Activated CD4-positive, alpha-beta T cell treated with anti-CD3 and anti-CD28 coated beads for 4 hours (primary cell): Measurements from ENCODE around the gene SRD5A1.
A peak's percentile ranks its signal among the peaks of the same experiment; 100 is the strongest.

Experiments
- DNase-seq, 2 donors: peaks; one replicate each; pipeline ENCODE4 v3.0.0-alpha.2; 2020

Gene SRD5A1

DNA sequence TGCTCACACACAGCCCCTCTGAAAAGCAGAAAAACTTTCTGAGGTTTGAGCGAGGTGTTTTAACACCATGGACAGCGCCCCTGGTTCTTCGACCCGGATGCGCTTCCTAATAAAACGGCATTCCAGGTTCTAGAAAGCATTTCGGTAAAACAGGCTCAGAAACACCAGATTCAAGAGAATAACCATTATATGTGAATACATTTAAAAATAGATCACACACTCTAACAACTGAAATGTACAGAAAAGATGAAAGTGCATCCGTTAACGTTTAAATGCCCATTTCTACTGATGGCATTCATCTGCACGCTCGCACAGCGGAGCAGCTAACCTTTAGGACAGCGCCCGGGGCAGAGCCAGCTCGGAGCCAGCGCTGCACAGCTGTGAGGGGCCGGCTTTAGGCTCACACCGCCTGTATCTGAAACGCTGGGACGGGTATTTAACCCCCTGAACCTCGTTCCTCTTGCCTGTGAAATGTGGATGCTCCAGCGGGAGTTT lies 53.7 kb downstream of the SRD5A1 start:
- DNase-seq = no peak

DNA sequence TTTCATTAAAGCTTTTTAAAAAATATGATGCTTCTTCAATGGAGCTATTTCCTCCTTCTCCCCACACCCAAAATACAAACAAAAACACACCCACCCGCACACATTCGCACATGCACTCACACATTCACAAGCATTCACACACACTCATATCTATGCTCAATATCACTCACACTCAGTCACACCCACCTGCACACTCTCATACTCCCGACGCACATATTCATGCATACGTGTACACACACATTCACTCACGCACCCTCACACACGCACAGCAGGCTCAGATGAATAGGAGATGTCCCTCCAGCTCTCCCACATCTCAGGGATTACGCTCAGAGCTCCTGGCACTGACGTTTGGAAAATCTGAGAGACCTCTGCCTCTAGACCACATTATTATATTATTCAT lies 54.3 kb downstream of the SRD5A1 start:
- DNase-seq = no peak

DNA sequence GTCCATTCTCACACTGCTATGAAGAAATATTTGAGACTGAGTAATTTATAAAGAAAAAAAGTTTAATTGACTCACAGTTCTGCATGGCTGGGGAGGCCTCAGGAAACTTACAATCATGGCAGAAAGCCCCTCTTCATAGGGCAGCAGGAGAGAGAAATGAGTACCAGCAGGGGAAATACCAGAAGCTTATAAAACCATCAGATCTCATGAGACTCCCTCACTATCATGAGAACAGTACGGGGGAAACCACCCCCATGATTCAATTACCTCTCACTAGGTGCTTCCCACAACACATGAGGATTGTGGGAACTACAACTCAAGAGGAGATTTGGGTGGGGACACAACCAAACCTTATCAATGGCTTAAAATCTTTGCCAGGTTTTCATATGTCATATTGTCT lies 59.7 kb downstream of the SRD5A1 start:
- DNase-seq = no peak

DNA sequence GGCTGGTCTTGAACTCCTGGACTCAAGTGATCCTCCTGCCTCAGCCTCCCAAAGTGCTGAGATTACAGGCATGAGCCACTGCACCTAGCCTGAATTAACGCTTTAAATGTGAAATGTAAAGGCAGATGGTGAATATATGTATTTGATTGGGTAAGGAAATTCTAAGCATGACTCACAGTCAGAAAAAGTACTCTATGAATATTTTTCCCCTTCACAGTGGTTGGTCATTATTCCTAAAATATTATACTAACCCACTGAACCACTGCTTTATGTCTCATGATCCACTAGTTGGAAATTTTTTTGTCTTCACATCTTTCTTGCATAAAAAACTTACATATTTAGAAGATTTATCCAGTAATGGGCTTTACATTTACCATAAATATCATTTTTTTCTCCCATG lies 65.5 kb downstream of the SRD5A1 start:
- no peak for DNase-seq

DNA sequence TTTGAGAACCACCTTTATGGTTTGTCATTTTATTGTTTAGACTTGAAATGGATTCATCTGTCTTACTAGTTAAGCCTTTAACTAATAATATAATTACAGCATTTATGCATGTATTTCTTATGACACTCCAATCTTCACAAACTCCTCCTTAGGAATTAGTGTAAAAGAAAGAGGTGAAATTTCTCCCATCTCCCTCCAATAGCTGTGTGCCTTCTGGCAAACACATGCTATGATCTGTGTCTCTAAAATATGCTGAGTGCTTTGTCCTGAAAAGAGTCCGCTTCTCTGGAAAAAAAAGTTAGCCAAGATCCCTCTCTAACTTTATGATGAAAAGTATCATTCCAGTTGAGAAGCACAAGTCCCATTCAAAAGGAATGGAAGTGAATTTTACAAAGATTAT lies 66.1 kb downstream of the SRD5A1 start:
- no peak for DNase-seq

DNA sequence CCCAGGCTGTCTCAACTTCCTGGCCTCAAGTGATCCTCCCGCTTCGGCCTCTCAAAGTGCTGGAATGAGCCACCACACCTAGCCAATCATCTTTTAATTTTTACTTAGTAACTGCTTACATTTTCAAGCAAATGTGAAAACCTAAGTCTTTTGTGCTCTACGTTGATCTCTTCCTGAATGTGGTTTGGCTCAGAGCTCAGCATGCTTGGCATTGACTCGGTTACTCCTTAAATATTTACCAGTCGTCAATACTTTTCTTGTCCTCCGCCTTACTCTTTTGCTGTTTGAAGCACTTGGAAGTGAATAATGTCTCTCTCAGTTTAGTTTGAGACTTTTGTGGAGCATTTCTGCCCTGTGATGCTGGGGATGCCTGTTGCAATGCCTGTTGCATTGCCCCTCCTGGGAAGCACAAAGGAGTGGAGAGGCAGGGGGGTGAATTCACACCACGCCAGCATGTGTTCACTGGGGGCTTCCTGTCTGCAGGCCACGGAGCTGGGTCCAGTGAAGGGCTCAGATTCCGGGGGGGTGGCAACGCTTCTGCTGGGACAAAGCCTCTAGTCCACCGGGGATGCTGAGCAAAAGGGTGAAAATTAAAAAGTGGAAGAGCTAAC lies 66.9 kb downstream of the SRD5A1 start:
- no peak for DNase-seq

DNA sequence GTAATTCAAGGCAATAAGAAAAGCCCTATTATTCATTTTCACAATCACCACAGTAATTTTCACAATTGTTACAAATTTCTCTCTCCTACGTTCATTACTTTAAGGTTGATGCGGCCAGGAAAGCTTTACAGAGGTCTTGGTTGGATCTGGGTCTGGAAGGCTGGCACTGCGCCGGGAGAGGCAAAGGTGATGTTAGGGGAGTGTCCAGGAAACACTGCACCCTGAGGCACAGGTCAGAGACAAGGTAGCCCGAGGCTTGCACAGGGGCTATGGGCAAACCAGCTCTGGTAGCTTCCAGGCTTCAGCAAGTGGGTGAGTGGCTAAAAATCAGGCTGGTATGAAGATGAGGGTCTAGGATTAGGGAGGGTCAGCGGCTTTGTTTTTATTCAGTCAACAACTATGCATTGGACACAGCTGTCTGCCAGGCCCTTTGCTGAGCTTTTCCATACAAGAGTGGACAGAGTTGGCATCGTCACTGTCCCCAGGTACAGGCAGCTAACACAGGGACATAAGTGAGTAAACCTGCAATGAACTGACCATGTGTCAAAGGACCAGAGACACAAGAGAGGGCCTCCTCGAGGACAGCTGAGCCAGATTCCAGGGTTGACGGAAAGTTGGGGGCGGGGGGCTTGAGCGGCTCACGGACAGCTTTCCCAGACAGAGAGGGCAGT lies 67.6 kb downstream of the SRD5A1 start:
- no peak for DNase-seq

DNA sequence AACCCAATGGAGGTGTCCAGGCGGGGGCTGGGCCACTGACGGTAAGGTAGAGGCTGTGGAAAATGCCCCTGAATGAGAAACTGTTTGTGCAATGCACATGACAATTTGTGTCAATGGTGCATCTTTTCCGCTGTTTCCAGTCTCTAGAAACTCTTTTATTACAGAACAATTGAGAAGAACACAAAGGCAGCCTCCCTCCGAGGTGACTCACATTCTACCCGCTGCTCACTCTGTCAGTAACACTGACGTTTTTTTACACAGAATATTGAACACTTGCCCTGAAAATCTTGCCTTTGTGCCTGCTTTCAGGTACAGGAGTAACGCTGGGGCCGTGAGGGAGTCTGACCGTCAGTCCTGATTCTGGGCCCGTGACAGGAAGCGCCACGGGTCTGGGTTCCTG lies 68.3 kb downstream of the SRD5A1 start:
- DNase-seq = no peak

DNA sequence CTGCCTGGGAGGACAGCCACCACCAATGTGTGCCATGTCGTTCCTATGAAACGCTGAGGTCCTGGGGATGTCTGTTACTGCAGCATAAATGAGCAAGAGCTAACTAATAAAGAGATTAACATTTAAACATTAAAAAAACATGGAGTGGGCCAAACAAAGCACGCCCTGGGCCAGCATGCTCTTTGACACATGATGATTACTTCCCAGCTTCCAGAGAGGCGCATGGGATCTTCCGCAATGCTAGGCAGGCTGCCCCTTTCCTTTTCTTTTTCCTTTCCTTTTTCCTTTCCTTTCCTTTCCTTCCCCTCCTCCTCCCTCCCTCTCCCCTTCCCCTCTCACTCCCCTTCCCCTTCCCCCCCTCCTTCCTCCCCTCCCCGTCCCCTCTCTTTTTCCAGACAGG lies 69.4 kb downstream of the SRD5A1 start:
- DNase-seq = no peak

DNA sequence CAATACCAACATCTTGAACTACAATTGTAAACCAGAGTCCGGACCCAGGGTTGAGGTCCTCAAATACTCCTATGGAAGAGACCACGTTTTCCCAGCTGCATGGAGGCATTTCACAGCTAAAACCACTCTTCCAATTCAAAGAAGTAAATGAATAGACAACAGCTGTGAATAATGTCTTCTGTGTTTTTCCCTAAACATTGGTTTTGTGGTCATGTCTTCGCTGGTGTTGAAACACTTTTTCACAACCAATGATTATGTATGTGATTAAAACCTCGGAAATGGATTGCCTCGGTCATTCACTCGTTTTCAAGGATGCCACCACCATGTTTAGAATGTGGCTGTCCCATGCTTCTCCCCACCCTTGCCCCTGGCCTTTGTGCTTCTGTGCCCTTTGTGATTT lies 70.6 kb downstream of the SRD5A1 start:
- no peak for DNase-seq

DNA sequence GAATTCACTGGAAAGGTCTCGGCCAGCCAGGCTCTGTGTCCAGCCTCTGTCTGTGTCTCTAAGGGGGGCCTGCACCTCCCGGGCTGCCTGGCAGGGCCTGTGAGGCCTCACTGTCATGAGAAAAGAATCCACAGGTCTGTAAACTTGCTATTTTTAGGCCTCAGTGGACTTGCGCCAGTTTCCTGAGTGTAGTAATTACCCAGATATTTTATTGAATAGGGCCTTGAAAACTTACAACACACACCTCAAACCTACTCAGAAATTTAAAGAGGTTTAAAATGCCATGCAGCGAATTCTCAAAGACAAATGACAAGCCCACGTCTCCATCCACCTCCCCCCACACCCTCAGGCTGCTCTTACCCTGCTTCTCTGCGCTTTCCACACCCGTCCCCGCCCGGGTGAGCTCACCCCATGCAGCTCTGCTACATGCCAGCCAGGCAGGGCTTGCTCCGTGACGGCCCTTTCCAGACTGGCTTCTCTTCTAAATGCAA lies 71.2 kb downstream of the SRD5A1 start:
- no peak for DNase-seq

DNA sequence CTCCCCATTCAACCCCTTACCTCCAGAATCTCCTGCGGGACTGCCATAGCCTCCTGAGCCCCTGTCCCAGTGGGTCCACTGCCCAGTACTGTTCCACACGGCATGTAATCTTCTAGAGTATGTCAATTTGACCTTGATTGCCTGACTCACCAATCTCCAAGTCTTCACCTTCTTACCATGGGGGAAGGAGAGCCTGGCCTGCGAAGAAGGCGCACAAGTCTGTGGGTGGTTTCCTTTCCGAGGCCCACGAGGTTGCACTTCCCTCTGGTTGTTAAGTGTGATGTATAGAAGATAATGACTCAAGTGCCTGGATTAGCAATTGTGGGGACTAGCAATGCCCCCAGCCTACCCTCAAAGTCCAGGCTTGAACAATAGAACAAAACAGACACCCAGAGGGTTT lies 71.8 kb downstream of the SRD5A1 start:
- no peak for DNase-seq

DNA sequence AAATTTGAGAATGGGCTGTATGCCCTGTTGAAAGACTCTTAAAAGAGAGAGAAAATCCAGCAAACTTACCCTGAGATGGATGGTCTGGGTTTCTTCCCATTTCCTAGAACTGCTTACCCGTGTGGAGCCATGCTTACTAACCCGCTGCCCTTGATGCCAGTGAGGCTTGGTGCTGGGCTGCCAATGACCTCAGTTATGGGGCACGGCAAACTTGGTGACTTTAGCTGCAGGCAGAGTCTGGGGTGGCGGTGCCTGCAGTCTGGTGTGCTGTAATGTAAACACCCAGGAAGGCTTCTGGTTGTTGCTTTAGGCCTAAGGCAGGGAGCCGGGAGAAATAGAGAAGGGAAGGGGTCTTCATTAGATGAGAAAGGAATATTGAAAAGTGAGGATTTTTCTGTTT lies 72.7 kb downstream of the SRD5A1 start:
- DNase-seq = no peak

DNA sequence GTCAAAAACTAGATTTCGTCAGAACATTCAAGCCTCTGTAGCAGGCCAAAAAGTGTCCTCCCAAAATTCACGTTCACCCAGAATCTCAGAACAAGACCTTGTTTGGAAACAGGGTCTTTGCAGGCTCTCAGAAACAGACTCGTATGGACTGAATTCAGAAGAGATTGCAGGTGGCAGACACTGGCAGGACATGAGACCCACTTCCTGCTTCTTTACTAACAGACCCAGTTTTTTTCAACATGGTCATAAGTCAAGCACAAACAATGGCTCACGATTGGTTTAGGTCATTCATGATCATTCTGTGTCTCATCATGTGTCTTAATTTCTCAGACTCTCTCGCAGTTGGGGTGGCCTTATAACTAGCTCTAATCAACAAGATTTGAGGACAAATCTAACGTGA lies 74.6 kb downstream of the SRD5A1 start:
- DNase-seq = no peak

DNA sequence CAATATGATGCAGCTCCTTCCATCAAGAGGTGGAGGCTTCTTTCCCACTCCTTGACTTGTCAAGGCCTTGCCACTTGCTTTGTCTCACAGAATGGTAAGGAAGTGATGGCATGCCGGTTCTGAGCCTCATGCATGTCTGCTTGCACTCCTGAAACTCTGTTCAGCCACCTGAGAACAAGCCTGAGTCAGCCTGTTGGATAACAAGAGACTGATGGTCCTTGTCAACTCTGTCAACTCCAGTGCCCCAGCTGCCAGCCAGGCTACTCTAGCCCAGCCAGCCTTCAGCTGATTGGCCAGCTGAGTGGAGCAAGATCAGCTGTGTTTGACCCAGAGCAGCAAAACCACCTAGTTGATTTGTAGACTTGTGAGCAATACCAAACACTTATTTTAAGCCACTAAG lies 75.6 kb downstream of the SRD5A1 start:
- no peak for DNase-seq

DNA sequence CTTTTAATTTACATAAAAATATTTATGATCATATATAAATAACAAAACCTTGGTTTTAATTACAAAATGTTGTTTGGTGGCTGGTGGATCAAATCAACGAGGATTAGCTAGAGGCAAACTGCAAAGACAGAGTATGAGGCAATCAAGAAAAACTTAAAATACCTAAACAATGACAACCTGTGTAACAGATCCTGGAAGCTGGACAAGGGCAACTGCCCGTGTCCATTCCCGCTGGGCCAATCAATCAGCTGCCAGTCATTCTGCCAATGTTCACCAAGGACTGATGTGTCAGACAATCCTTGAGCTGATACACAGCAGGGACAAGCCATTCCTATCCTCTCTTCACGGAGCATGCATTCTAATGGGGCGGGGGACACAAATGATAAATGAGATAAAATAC lies 76.8 kb downstream of the SRD5A1 start:
- DNase-seq = no peak

DNA sequence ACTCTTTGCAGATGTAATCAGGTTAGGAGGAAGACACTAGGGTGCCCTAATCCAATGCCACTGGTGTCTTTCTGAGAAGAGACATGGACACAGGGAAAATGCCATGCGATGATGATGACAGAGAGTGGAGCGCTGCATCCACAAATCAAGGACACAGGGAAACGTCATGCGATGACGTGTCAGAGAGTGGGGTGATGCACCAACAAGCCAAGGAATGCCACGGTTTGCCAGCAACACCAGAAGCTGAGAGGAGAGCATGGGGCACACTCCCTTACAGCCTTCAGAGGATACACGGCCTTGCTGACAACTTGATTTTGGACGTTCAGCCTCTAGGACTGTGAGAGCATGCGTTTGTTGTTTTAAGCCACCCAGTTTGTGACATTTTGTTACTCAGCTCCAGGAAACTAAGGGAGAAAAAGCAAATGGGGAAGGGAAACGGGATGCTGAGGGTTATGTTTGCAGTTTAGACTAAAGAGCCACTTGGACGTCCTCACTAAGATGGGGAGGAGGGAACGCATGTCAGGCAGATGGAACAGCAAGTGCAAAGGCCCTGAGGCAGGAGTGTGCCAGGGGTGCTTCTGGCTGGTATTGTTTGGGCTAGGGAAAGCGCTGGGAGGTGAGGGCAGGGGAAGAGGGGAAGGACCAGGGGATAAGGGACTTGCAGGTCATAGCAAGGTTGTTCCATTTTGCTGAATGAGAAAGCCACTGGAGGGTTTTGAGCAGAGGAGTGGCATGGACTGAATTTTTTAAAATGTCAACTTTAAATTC lies 77.5 kb downstream of the SRD5A1 start:
- no peak for DNase-seq

DNA sequence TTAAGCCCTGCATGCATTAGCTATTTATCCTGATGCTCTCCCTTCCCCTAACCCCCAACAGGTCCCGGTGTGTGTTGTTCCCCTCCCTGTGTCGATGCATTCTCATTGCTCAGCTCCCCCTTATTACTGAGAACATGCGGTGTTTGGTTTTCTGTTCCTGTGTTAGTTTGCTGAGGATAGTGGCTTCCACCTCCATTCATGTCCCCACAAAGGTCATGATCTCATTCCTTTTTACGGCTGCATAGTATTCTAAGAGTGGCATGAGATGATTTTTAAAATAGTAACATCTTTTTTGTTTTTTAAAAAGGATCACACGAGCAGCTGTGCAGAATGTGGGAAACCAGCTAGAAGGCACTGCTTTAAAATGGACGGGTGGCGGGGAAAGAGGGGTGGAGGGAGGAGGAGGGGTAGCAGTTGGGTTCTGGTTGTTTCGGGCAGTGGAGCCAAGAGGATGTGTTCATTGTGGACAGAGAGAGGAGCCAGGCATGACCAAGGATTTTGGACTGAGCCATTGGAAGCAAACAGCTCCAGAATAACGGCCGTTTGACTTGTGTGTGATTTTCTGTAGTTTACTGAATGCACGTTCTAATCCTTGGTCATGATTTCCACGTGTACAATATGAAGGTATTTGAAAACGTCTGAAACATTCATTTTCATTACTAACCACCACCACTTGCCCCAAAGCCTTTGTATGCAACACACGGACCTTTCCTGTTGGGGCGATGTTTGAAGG lies 78.3 kb downstream of the SRD5A1 start:
- DNase-seq = no peak

DNA sequence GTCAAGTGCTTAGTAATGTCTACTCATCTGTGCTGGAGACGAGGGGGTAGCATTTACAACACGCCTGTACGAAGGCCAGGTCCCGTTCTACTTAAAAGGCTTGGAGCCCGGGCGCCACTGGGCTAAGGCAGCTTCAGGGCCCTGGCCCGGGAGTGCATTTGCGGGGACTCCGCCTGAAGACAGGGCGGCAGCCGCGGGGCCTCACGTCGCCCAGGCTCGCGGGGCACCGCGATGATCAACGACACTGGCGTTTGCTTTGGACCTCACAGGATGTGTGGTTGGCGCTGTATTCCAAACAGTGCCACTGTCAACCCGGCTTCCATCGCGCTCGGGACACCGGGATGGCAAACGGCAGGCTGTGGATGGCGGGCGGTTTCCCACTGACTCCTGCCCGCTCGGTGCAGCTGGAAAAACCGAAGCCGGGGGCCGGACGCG lies 78.9 kb downstream of the SRD5A1 start:
- peak; percentile 39 for DNase-seq

DNA sequence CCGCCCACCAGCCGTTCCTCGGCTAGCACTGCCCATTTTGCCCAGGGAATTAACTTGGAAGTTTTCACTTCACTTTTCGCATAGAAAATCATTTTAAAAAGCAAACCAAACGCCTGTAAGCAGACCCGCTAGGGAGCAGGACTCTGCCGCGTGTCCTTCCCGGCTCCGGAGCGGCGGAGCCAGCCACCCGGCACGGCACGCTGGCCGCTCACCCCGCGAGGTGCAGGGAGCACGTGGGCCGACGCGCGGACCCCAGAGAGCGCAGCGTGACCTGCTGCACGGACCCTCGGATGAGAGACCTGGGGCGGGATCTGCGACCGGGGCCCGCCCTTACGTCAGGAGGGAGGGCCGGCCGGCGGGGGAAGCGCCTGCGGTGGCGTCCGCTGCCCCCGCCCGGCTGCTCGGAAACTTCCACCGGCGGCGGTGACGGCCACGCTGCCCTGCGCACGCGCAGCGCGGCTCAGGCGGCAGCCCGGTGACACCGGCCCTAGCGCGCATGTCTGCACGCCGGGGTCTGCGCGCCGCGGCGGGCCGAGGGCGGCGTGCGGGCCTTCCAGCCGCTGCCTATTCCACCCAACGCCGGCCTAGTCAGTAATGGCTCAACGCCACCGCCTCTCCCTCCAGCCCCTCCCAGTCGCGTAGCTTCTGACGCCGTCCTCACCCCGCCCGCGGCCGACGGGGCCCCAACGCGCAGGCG lies 79.5 kb downstream of the SRD5A1 start:
- peak; percentile 96 for DNase-seq

DNA sequence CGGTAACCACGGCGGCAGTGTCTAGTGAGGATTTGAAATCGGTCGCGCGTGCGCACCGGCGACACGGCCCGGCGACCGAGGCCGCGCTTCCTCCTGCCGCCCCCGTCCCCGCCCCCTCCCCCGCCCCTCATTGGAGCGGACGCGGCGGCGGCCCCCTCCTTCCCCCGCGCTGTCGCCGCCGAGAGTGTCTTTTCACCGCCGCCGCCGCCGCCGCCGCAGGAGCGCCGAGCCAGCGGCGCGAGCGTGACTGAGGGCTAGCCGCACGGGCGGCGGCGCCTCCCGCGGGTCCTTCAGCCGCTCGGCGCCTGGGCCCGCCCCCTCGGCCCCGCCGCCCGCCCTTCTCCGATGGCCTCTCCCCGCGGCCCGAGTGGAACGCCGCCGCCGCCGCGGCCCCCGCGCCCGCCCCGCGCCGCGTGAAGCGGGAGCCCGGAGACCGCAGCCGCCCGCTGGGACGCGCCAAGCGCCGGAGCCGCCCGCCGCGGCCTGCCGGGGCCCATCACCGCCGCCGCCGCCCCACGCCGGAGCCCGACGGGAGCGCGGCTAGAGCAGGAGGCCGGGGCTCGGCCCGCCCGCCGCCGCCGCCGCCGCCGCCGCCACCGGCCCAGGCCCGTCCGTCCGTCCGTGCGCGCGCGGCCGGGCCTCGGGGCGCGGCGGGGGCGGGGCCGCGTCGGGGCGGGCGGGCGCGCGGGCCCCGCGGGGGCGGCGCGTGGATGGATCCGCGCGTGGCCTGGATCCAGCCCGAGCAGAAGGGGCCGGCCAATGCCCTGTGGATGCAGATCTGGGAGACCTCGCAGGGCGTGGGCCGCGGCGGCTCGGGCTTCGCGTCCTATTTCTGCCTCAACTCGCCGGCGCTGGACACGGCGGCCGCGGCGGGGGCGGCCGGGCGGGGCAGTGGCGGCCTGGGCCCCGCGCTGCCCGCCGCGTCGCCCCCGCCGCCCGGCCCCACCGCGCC lies 80.3 kb downstream of the SRD5A1 start, which contains the start of gene TENT4A:
TSS of gene TENT4A (plus strand) at position 159 of the 952 bp plus-strand sequence. CDS start at position 711, 552 bp downstream.
- peak; percentile 17 to 34 for DNase-seq
